ENCODE results near the gene RAB17.

DNA sequence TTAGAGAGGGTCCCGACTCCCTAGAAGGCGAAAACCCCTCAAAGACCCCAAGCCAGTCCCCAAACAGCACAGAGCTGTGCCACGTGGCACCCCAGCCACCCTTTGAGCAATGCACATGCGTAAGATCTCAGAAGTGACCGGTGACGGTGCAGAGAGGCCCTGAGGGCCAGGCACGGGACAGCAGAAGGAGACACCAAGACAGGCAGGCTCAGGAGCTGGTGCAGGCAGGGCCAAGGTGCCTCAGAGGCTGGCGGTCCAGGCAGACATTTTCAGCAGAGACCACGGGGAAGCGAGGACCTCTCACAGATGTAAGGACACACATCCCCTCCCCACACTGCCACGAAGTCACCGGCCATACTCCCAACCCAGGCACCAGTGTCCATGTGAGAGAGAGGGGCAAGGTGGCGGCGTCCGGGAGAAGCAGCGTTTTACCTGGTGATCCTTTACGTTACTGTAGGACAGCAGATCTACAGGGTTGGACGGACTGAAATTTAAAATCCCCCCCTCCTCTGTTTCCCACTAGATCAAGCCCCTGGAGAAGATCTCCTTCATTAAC, 2.0 kb upstream of the RAB17 start:
- TF ChIP-seq CTCF (IDR thresholded peaks at IDR 0.05 in 8 of 11, conservative IDR thresholded peaks at IDR 0.05 in 3 of 11) (no peak), POLR2A (IDR thresholded peaks at IDR 0.05) (no peak), POLR2AphosphoS5 (IDR thresholded peaks at IDR 0.05) (no peak)

Data from spleen (tissue), 7 donors.